DND-41 (cell line): ENCODE data around the gene AKAP17A.

Experiments used
- ATAC-seq: fragments of 200-7000 bp; cut with Tn5 transposase; 3 replicates; pipeline ENCODE4 v1.9.1; 2021; ENCODE audit warnings: low read depth; ENCODE audit not compliant: insufficient read depth
- DNase-seq: peaks from one replicate; pipeline ENCODE4 v3.0.0-alpha.2; 2020
- H2AFZ ChIP-seq: 2 replicates; pipeline ENCODE4 v1.6.0; 2012; ENCODE audit warnings: low read depth, low read length
- H3K27ac ChIP-seq: 2 replicates; pipeline ENCODE4 v1.5.1; 2012; ENCODE audit warnings: low read length, inconsistent platforms
- H3K27me3 ChIP-seq: fragments of 200-600 bp; sonication (generic); 2 replicates; pipeline ENCODE4 v1.6.0; 2012; ENCODE audit warnings: low read length, mild to moderate bottlenecking, inconsistent platforms; ENCODE audit not compliant: insufficient read depth, poor library complexity
- H3K36me3 ChIP-seq: 2 replicates; pipeline ENCODE4 v1.5.1; 2012; ENCODE audit warnings: low read length, inconsistent platforms; ENCODE audit not compliant: insufficient read depth
- H3K4me1 ChIP-seq: 2 replicates; pipeline ENCODE4 v1.5.1; 2012; ENCODE audit warnings: mild to moderate bottlenecking, low read length; ENCODE audit not compliant: insufficient read depth
- H3K4me2 ChIP-seq: 2 replicates; pipeline ENCODE4 v1.6.0; 2012; ENCODE audit warnings: mild to moderate bottlenecking, moderate library complexity, low read length, inconsistent platforms; ENCODE audit not compliant: insufficient read depth
- H3K4me3 ChIP-seq, 2 experiments: fragments of 200-600 bp in 1 of 2; shearing (Covaris generic) in 1 of 2; 2 replicates each; pipeline ENCODE4 v1.5.1; 2012 to 2016; ENCODE audit warnings: inconsistent platforms in 2 of 2, low read length in 2 of 2, mild to moderate bottlenecking in 2 of 2, low read depth in 1 of 2, moderate library complexity in 1 of 2
- H3K79me2 ChIP-seq: 2 replicates; pipeline ENCODE4 v1.6.0; 2012; ENCODE audit warnings: low read length, inconsistent platforms; ENCODE audit not compliant: insufficient read depth
- H3K9ac ChIP-seq: 2 replicates; pipeline ENCODE4 v1.6.0; 2012; ENCODE audit warnings: low read depth, mild to moderate bottlenecking, inconsistent platforms, low read length, moderate library complexity
- H3K9me3 ChIP-seq: 2 replicates; pipeline ENCODE4 v1.5.1; 2012; ENCODE audit warnings: low read length, moderate library complexity, mild to moderate bottlenecking, inconsistent platforms; ENCODE audit not compliant: insufficient read depth, severe bottlenecking
- H4K20me1 ChIP-seq: 2 replicates; pipeline ENCODE4 v1.6.0; 2012; ENCODE audit warnings: low read length; ENCODE audit not compliant: insufficient read depth
- CTCF ChIP-seq: IDR thresholded peaks from 2 replicates; pipeline ENCODE4 v1.5.1; 2012; ENCODE audit warnings: borderline replicate concordance, low read length, moderate library complexity, mild to moderate bottlenecking; ENCODE audit not compliant: poor library complexity, severe bottlenecking; ENCODE audit errors: extremely low read depth
- EZH2 ChIP-seq: IDR thresholded peaks from 3 replicates; pipeline ENCODE4 v1.6.1; 2012; ENCODE audit warnings: borderline replicate concordance, low read depth, mild to moderate bottlenecking, moderate library complexity, low read length, inconsistent platforms; ENCODE audit not compliant: severe bottlenecking

The AKAP17A gene

GRCh38 chrX:1546691-1547251 lies 44.6 kb upstream of the AKAP17A start:
- no peaks in the 10 kb centered on the region for H4K20me1 ChIP-seq
- H3K27ac ChIP-seq = no peak overlapping the region
- peak; percentile 2 for DNase-seq
- no peak for ATAC-seq
- no peak for TF ChIP-seq EZH2
- TF ChIP-seq CTCF = no peak
- no peak overlapping the region for H3K4me2 ChIP-seq
- no peak overlapping the region for H3K9ac ChIP-seq
- H3K9me3 ChIP-seq = no peaks in the 10 kb centered on the region
- H2AFZ ChIP-seq = no peak overlapping the region
- H3K27me3 ChIP-seq = no peaks in the 10 kb centered on the region
- H3K4me3 ChIP-seq = no peak overlapping the region
- no peaks in the 10 kb centered on the region for H3K79me2 ChIP-seq
- H3K4me1 ChIP-seq = no peaks in the 10 kb centered on the region
- H3K36me3 ChIP-seq = no peaks in the 10 kb centered on the region

GRCh38 chrX:1551959-1552546 lies 39.4 kb upstream of the AKAP17A start:
- no peak for ATAC-seq
- Histone ChIP-seq H3K79me2 (no peaks in the 10 kb centered on the region), H3K9me3 (no peaks in the 10 kb centered on the region)

GRCh38 chrX:1554469-1555210 lies 36.8 kb upstream of the AKAP17A start:
- H3K27ac ChIP-seq = no peak overlapping the region; the same call in 1 of the 2 replicates
- no peaks in the 10 kb centered on the region for H3K27me3 ChIP-seq
- H3K4me1 ChIP-seq = no peaks in the 10 kb centered on the region
- DNase-seq (peak; percentile 2), ATAC-seq (no peak)
- H4K20me1 ChIP-seq = no peaks in the 10 kb centered on the region
- no peaks in the 10 kb centered on the region for H3K79me2 ChIP-seq
- H3K4me3 ChIP-seq = no peak overlapping the region
- no peaks in the 10 kb centered on the region for H3K9me3 ChIP-seq
- TF ChIP-seq EZH2 = no peak
- TF ChIP-seq CTCF = no peak
- H3K9ac ChIP-seq = no peak overlapping the region
- H3K4me2 ChIP-seq = no peak overlapping the region
- H2AFZ ChIP-seq = no peak overlapping the region
- no peaks in the 10 kb centered on the region for H3K36me3 ChIP-seq

More at GRCh38 chrX:1551959-1552546, 39.4 kb upstream of the AKAP17A start:
- Histone ChIP-seq H3K4me1 (no peaks in the 10 kb centered on the region), H3K36me3 (no peaks in the 10 kb centered on the region), H2AFZ (no peak overlapping the region), H3K4me2 (no peak overlapping the region), H4K20me1 (no peaks in the 10 kb centered on the region), H3K27ac (no peak overlapping the region), H3K27me3 (no peaks in the 10 kb centered on the region), H3K9ac (no peak overlapping the region), H3K4me3 (no peak overlapping the region)
- no peak for DNase-seq
- TF ChIP-seq CTCF (no peak), EZH2 (no peak)
